ENCODE measurements around the gene ENKD1. TPM values are rescaled to one million over a fixed set of nuclear protein-coding genes. Genes with fewer than 3 reads are reported as not detected.
A peak's percentile ranks its signal among the peaks of the same experiment; 100 is the strongest.

The ENKD1 gene, protein sequence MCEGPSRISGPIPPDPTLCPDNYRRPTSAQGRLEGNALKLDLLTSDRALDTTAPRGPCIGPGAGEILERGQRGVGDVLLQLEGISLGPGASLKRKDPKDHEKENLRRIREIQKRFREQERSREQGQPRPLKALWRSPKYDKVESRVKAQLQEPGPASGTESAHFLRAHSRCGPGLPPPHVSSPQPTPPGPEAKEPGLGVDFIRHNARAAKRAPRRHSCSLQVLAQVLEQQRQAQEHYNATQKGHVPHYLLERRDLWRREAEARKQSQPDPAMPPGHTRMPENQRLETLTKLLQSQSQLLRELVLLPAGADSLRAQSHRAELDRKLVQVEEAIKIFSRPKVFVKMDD
- total RNA-seq, result 10 to 100 TPM in 1 of 2 donors, 1 to 10 TPM in 1; 8.1 to 12.2 TPM

GRCh38 chr16:67666559-67667452 lies at the start of gene ENKD1, which contains the start of gene C16orf86:
ENKD1 (minus strand) TSS chr16:67666750; CDS start chr16:67666442, 308 bp downstream.
C16orf86 (plus strand) TSS chr16:67666814; CDS start chr16:67666971, 157 bp downstream.
- DNase-seq (ENCODE audit: low spot score) (peak; percentile 91), ATAC-seq (peak; percentile 85 to 90)
- no peaks in the 10 kb centered on the region for H3K36me3 Mint-ChIP-seq
- H3K4me3 Mint-ChIP-seq, result peak within 1 kb of the TSS; percentile 80
- H3K4me1 Mint-ChIP-seq (ENCODE audit: low read depth in 2 of 2), result peaks cover 6 to 11% of the 10 kb centered on the region in 2 donors
- H3K9me3 Mint-ChIP-seq, result no peaks in the 10 kb centered on the region
- H3K27me3 Mint-ChIP-seq, result no peaks in the 10 kb centered on the region
- H3K27ac Mint-ChIP-seq, result peak within 1 kb of the TSS in 1 of 2 donors; percentile 21

DNA sequence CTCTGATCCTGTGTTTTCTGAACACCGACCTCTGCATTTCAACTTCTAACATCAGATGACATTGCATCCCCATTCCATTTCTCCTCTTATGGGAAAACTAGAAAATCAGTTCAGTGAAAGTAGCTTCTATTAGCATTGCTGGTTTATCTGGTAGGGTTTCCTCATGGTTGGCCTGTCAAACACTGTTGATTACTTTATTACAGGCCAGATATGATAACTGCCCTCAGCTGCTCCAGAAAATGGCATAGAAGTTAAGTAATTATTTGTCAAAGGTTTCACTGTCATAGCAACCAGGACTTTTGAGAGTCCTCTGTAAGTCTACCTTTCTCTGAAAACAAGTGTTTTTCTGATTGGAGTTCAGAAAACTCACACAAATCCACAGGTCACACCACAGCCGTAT lies 49.5 kb upstream of the ENKD1 start:
- H3K27me3 Mint-ChIP-seq, result no peaks in the 10 kb centered on the region
- H3K36me3 Mint-ChIP-seq, result no peaks in the 10 kb centered on the region
- peaks cover 30 to 42% of the 10 kb centered on the region in 2 donors for H3K4me1 Mint-ChIP-seq (ENCODE audit: low read depth in 2 of 2)
- no peak overlapping the region for H3K27ac Mint-ChIP-seq
- ATAC-seq (no peak), DNase-seq (ENCODE audit: low spot score) (no peak)
- H3K4me3 Mint-ChIP-seq, result no peak overlapping the region
- H3K9me3 Mint-ChIP-seq, result no peaks in the 10 kb centered on the region

GRCh38 chr16:67714522-67714921 lies 48.0 kb upstream of the ENKD1 start:
- H3K27ac Mint-ChIP-seq, result no peak overlapping the region
- H3K4me3 Mint-ChIP-seq, result no peak overlapping the region
- DNase-seq (ENCODE audit: low spot score) (no peak), ATAC-seq (no peak)
- no peaks in the 10 kb centered on the region for H3K27me3 Mint-ChIP-seq
- H3K4me1 Mint-ChIP-seq (ENCODE audit: low read depth in 2 of 2), result peaks cover 19 to 27% of the 10 kb centered on the region in 2 donors
- H3K36me3 Mint-ChIP-seq, result no peaks in the 10 kb centered on the region
- H3K9me3 Mint-ChIP-seq, result no peaks in the 10 kb centered on the region

DNA sequence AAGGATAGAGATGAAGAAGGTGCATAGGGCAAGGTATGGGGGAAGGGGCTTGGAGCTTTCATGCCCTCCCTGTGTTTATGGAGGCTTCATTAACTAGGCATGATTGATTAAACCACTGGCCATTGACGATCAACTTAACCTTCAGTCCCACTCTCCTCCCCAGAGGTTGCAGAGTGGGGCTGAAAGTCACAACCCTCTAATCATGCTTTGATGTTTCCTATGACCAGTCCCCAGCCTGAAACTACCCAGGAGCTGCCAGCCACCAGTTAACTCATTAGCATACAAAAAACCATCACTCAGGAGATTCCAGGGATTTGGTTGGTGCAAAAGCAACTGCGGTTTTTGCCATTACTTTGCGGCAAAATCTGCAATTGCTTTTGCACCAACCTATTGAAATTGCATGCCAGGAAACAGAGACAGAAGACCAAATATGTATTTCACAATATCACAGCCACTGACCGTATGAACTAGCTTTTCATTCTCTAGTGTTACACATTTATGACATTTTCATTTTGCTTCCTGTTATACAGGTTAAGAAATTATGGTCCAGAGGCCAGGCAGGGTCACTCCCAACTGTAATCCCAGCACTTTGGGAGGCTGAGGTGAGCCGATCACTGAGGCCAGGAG lies 47.2 kb upstream of the ENKD1 start:
- Mint-ChIP-seq H3K27me3 (no peaks in the 10 kb centered on the region), H3K4me3 (no peak overlapping the region), H3K9me3 (no peaks in the 10 kb centered on the region), H3K36me3 (no peaks in the 10 kb centered on the region), H3K27ac (no peak overlapping the region), H3K4me1 (ENCODE audit: low read depth in 2 of 2) (peaks cover 14 to 22% of the 10 kb centered on the region in 2 donors)
- ATAC-seq, result no peak
- no peak for DNase-seq (ENCODE audit: low spot score)

DNA sequence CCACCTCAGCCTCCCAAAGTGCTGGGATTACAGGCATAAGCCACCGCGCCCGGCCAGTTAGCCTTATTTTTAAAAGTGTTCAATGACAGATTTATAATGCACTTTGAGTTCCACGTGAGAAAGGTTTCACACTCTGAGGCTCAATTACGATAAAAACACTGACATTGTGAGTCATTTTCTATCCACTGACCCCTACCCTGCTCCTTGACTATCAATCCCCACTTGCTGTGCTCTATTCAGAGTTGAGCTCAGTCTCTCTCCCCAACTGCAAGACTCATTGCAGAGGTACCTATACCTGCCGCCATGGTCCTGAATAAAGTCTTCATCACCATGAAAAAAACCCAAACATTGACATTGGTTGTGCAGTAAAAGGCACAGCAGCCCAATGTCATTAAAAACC lies 44.1 kb upstream of the ENKD1 start:
- DNase-seq (ENCODE audit: low spot score) (no peak), ATAC-seq (no peak)
- Mint-ChIP-seq H3K4me1 (ENCODE audit: low read depth in 2 of 2) (peaks cover 5 to 7% of the 10 kb centered on the region in 2 donors), H3K27me3 (no peaks in the 10 kb centered on the region), H3K9me3 (no peaks in the 10 kb centered on the region), H3K4me3 (no peak overlapping the region), H3K36me3 (no peaks in the 10 kb centered on the region), H3K27ac (no peak overlapping the region)

- H3K27ac Mint-ChIP-seq, result no peak overlapping the region
- DNase-seq (ENCODE audit: low spot score), result no peak
- no peak for ATAC-seq
- H3K4me1 Mint-ChIP-seq (ENCODE audit: low read depth in 2 of 2), result peaks cover 10 to 13% of the 10 kb centered on the region in 2 donors
- no peaks in the 10 kb centered on the region for H3K36me3 Mint-ChIP-seq
- no peaks in the 10 kb centered on the region for H3K27me3 Mint-ChIP-seq
- H3K9me3 Mint-ChIP-seq, result no peaks in the 10 kb centered on the region
- no peak overlapping the region for H3K4me3 Mint-ChIP-seq
Observed at GRCh38 chr16:67709050-67709449, 42.5 kb upstream of the ENKD1 start.

GRCh38 chr16:67708368-67708771 lies 41.8 kb upstream of the ENKD1 start:
- Mint-ChIP-seq H3K27ac (no peak overlapping the region), H3K27me3 (no peaks in the 10 kb centered on the region), H3K9me3 (no peaks in the 10 kb centered on the region), H3K36me3 (no peaks in the 10 kb centered on the region), H3K4me3 (no peak overlapping the region), H3K4me1 (ENCODE audit: low read depth in 2 of 2) (peaks cover 16 to 20% of the 10 kb centered on the region in 2 donors)
- no peak for ATAC-seq
- DNase-seq (ENCODE audit: low spot score), result no peak

DNA sequence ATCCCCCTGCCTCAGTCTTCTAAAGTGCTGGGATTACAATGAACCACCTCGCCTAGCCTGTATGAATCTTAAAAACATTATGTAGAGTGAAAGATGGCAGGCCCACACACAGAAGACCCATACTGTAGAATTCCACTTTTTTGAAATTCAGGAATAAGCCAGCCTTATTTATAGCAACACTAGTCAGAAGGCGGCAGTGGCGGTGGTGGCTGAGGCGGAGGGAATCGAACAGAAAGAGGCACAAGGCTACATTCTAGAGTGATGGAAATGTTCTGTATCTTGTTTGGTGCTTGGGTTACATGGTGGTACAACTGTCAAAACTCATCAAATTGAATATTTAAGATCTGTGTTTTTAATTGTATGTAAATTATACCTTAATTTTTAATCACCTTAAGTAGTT lies 41.2 kb upstream of the ENKD1 start:
- no peaks in the 10 kb centered on the region for H3K27me3 Mint-ChIP-seq
- no peak overlapping the region for H3K4me3 Mint-ChIP-seq
- H3K9me3 Mint-ChIP-seq, result no peaks in the 10 kb centered on the region
- DNase-seq (ENCODE audit: low spot score), result no peak
- ATAC-seq, result no peak
- no peak overlapping the region for H3K27ac Mint-ChIP-seq
- no peaks in the 10 kb centered on the region for H3K36me3 Mint-ChIP-seq
- H3K4me1 Mint-ChIP-seq (ENCODE audit: low read depth in 2 of 2), result peaks cover 22 to 25% of the 10 kb centered on the region in 2 donors

- ATAC-seq (no peak), DNase-seq (ENCODE audit: low spot score) (no peak)
- no peaks in the 10 kb centered on the region for H3K36me3 Mint-ChIP-seq
- no peak overlapping the region for H3K4me3 Mint-ChIP-seq
- no peak overlapping the region for H3K27ac Mint-ChIP-seq
- H3K27me3 Mint-ChIP-seq, result no peaks in the 10 kb centered on the region
- H3K9me3 Mint-ChIP-seq, result no peaks in the 10 kb centered on the region
- peaks cover 22 to 25% of the 10 kb centered on the region in 2 donors for H3K4me1 Mint-ChIP-seq (ENCODE audit: low read depth in 2 of 2)
Observed at GRCh38 chr16:67707210-67707609, 40.7 kb upstream of the ENKD1 start.

GRCh38 chr16:67704110-67704509 lies 37.6 kb upstream of the ENKD1 start:
- Mint-ChIP-seq H3K27me3 (no peaks in the 10 kb centered on the region), H3K4me1 (ENCODE audit: low read depth in 2 of 2) (peaks cover 17% of the 10 kb centered on the region in 2 donors), H3K27ac (peak overlapping the region; percentile 63 to 87), H3K9me3 (no peaks in the 10 kb centered on the region), H3K36me3 (no peaks in the 10 kb centered on the region), H3K4me3 (peak overlapping the region; percentile 52)
- ATAC-seq (no peak), DNase-seq (ENCODE audit: low spot score) (no peak)

DNA sequence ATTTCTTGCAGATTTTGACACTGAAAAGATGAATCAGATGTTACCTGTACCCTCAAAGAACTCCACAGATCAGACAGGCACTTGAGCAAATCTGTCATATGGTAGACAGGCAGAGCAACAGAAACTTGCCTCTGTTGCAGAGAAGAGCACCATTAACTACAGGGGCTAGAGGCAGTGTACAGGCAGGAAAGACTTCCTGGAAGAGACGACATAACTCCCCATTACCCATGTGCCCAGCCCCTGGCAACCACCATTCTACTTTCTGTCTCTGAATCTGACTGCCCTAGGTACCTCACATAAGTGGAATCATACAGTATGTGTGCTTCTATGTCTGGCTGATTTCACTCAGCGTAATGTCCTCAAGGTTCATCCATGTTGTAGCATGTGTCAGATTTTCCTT lies 37.1 kb upstream of the ENKD1 start:
- DNase-seq (ENCODE audit: low spot score), result no peak
- no peaks in the 10 kb centered on the region for H3K27me3 Mint-ChIP-seq
- ATAC-seq, result peak; percentile 59 to 84
- peaks cover 17% of the 10 kb centered on the region in 2 donors for H3K4me1 Mint-ChIP-seq (ENCODE audit: low read depth in 2 of 2)
- H3K9me3 Mint-ChIP-seq, result no peaks in the 10 kb centered on the region
- H3K27ac Mint-ChIP-seq, result peak overlapping the region; percentile 63 to 87
- H3K36me3 Mint-ChIP-seq, result no peaks in the 10 kb centered on the region
- H3K4me3 Mint-ChIP-seq, result peak overlapping the region; percentile 52

GRCh38 chr16:67702130-67702529 lies 35.6 kb upstream of the ENKD1 start:
- Mint-ChIP-seq H3K27me3 (no peaks in the 10 kb centered on the region), H3K27ac (no peak overlapping the region), H3K9me3 (no peaks in the 10 kb centered on the region), H3K4me3 (no peak overlapping the region), H3K4me1 (ENCODE audit: low read depth in 2 of 2) (peaks cover 17 to 22% of the 10 kb centered on the region in 2 donors), H3K36me3 (no peaks in the 10 kb centered on the region)
- no peak for DNase-seq (ENCODE audit: low spot score)
- no peak for ATAC-seq

- Mint-ChIP-seq H3K27me3 (no peaks in the 10 kb centered on the region), H3K36me3 (no peaks in the 10 kb centered on the region), H3K27ac (no peak overlapping the region), H3K4me1 (ENCODE audit: low read depth in 2 of 2) (peaks cover 17 to 25% of the 10 kb centered on the region in 2 donors), H3K9me3 (no peaks in the 10 kb centered on the region), H3K4me3 (no peak overlapping the region)
- DNase-seq (ENCODE audit: low spot score), result no peak
- ATAC-seq, result no peak
Observed at GRCh38 chr16:67701420-67701819, 34.9 kb upstream of the ENKD1 start.

Data from natural killer cell treated with Interleukin-12 subunit alpha and Interleukin-12 subunit beta and Interleukin-15 and Interleukin-18, amount 100 ng/mL, for 72 hours (primary cell).